SH-SY5Y (cell line): ENCODE results near the gene COPS7A.

Experiments used
- GATA2 ChIP-seq: IDR thresholded peaks from 2 replicates; pipeline ENCODE4 v1.6.1; 2011; ENCODE audit warnings: mild to moderate bottlenecking, low read depth, low read length
- GATA3 ChIP-seq: IDR thresholded peaks from 2 replicates; pipeline ENCODE4 v1.6.1; 2011; ENCODE audit warnings: low read depth, mild to moderate bottlenecking, low read length, moderate library complexity

Gene COPS7A

GRCh38 chr12:6768990-6769389, 45.1 kb downstream of the COPS7A start:
- TF ChIP-seq GATA2: no peak
- no peak for TF ChIP-seq GATA3

GRCh38 chr12:6769666-6770065, 45.8 kb downstream of the COPS7A start:
- no peak for TF ChIP-seq GATA3
- TF ChIP-seq GATA2: no peak

GRCh38 chr12:6770094-6770493, 46.2 kb downstream of the COPS7A start:
- TF ChIP-seq GATA2: no peak
- no peak for TF ChIP-seq GATA3

DNA sequence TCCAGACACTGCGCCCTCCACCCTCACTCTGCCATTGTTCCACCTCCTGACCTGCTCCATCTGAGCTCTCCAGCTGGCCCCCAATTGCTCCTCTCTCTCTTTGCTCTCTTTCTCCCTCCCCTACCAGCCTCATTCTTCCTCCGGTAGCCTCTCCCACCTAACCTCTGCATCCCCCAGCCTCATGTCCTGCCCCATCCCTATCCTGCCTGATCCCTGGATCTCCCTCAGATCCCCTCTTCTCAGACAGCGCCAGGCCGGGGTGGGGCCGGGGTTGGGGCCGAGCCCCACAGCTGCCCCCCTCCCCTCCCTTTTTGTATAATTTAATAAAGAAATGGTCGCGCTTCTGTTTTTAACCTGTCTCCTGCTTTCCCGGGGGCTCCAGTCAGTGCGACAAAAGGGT, 46.8 kb downstream of the COPS7A start:
- TF ChIP-seq GATA2 (no peak), GATA3 (no peak)

GRCh38 chr12:6771091-6771495, 47.2 kb downstream of the COPS7A start:
- no peak for TF ChIP-seq GATA2
- TF ChIP-seq GATA3: no peak

- no peak for TF ChIP-seq GATA2
- no peak for TF ChIP-seq GATA3
Measured at GRCh38 chr12:6771509-6772330, 47.9 kb downstream of the COPS7A start.

DNA sequence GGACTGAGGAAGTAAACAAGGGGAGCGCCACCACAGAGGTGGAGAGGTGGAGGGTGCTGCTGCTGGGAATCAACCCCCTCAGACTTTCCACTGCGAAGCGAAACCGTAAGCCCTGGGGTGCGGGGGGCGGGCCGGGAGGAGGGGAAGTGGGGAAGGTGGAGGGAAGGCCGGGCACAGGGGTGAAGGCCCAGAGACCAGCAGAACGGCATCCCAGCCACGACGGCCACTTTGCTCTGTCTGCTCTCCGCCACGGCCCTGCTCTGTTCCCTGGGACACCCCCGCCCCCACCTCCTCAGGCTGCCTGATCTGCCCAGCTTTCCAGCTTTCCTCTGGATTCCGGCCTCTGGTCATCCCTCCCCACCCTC, 48.5 kb downstream of the COPS7A start, which contains the start of gene LAG3:
TSS of gene LAG3 (plus strand) at position 190 of the 365 bp plus-strand sequence. CDS start 333 bp downstream, outside the sequence.
- TF ChIP-seq GATA2: no peak

GRCh38 chr12:6772726-6773589, 49.1 kb downstream of the COPS7A start:
- TF ChIP-seq GATA2 (no peak), GATA3 (no peak)

- TF ChIP-seq GATA2 (no peak), GATA3 (no peak)
Measured at GRCh38 chr12:6773590-6774351, 49.9 kb downstream of the COPS7A start.

- TF ChIP-seq GATA2: no peak
- no peak for TF ChIP-seq GATA3
Measured at GRCh38 chr12:6774499-6775062, 50.7 kb downstream of the COPS7A start.

DNA sequence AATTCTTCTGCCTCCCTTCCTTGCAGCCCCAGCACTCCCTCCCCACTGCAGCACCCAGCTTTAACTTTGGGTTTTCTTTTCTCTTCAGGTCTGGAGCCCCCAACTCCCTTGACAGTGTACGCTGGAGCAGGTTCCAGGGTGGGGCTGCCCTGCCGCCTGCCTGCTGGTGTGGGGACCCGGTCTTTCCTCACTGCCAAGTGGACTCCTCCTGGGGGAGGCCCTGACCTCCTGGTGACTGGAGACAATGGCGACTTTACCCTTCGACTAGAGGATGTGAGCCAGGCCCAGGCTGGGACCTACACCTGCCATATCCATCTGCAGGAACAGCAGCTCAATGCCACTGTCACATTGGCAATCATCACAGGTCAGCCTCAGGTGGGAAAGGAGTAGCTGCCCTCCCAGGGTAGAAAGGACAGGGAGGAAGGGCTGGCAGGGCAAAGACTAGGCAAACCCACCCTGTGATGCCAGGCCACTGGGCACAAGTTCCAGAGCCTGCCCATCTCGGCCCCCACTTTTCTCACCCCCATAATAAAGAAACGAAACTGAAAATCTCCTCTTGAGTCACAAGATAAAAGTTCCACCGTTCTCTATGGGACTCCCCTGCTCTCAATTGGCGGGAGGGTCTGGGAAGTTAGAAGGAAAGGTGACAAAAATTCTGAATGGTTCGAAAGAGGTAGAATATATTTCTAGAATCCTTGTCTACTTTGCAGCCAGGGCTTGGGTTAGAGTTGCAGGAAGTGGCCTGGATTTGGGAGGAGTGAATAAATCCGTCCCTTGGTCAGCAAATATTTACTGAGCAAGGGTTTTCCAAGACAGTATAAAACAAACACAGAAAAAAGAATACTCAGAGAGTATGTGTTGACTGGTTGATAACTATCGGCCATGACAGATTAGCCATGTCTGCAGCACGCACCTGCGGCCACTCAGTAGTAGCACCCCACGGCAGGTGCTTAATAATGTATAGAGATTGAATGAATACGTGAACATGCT, 51.6 kb downstream of the COPS7A start:
- TF ChIP-seq GATA2 (no peak), GATA3 (no peak)

GRCh38 chr12:6777386-6777785, 53.5 kb downstream of the COPS7A start:
- TF ChIP-seq GATA2 (no peak), GATA3 (no peak)

DNA sequence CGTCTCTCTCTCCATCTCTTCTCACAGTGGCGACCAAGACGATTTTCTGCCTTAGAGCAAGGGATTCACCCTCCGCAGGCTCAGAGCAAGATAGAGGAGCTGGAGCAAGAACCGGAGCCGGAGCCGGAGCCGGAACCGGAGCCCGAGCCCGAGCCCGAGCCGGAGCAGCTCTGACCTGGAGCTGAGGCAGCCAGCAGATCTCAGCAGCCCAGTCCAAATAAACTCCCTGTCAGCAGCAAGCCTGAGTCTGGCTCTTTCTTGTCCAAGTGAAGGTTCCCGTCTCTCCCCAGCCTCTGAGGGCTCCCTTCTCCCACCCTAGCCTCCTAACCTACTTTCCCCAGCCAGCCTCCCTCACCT, 54.3 kb downstream of the COPS7A start:
- TF ChIP-seq GATA3 (no peak), GATA2 (no peak)
